ENCODE data around the gene TAS2R1. TPM values are rescaled to one million over a fixed set of nuclear protein-coding genes. Genes with fewer than 3 reads are reported as not detected.

The TAS2R1 gene
- total RNA-seq, 1 experiment from 2014 or later: not detected

DNA sequence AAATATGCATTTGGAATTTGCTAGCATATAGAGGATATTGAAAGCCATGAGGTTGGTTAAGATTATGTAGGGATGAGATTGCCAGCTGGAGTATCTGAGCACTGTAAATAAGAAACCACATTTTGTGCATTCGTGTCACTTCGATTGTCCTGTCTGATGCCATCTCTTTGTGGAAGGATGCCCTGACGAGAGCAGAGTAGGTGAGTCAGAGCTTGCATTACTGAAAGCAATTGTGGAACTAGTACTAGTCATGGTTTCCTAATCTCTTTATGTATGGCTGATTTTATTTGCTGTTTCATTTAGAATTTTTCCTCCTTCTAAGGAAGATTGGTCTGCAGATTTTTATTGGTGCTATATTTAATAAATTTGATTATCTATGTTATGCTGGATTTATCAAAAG lies 14.5 kb upstream of the TAS2R1 start:
- TF ChIP-seq, protein P1, sequence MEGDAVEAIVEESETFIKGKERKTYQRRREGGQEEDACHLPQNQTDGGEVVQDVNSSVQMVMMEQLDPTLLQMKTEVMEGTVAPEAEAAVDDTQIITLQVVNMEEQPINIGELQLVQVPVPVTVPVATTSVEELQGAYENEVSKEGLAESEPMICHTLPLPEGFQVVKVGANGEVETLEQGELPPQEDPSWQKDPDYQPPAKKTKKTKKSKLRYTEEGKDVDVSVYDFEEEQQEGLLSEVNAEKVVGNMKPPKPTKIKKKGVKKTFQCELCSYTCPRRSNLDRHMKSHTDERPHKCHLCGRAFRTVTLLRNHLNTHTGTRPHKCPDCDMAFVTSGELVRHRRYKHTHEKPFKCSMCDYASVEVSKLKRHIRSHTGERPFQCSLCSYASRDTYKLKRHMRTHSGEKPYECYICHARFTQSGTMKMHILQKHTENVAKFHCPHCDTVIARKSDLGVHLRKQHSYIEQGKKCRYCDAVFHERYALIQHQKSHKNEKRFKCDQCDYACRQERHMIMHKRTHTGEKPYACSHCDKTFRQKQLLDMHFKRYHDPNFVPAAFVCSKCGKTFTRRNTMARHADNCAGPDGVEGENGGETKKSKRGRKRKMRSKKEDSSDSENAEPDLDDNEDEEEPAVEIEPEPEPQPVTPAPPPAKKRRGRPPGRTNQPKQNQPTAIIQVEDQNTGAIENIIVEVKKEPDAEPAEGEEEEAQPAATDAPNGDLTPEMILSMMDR (IDR thresholded peaks at IDR 0.05; ENCODE audit: unreplicated experiment): no peak
- Mint-ChIP-seq H3K36me3 (ENCODE audit: insufficient read depth, unreplicated experiment) (no peaks in the 10 kb centered on the region), H3K4me3 (ENCODE audit: low read depth, unreplicated experiment) (no peak overlapping the region), H3K27me3 (ENCODE audit: unreplicated experiment) (no peaks in the 10 kb centered on the region), H3K4me1 (ENCODE audit: low read depth, unreplicated experiment) (no peaks in the 10 kb centered on the region), H3K27ac (ENCODE audit: unreplicated experiment) (no peak overlapping the region), H3K9me3 (ENCODE audit: low read depth, unreplicated experiment) (peaks cover 1% of the 10 kb centered on the region)
- no TSS peak for BruUV-seq (replicated peaks)
- intact Hi-C loops (cut with micrococcal nuclease; ENCODE audit: unreplicated experiment): no loop called here
- no peak for DNase-seq
- CTCF ChIA-PET: no interaction called here

DNA sequence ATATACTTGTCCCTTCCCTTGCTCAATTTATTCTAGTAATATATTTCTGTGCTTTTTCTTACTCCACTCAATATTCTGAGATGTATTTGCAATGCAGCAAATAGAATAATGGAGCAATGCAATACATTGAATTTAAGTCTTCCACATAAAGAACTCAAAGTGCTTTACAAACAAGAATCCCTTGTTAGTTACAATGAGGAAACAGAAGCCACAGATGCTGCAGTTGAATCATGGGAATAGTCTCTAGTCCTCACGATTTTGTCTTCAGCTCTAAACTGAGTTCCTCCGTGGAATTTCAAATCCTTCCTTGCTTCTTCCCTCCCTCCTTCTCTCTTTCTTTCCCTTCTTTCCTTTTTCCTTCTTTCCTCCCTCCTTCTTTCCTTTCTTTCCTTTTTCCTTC lies 12.5 kb upstream of the TAS2R1 start:
- BruUV-seq (replicated peaks): no TSS peak
- Mint-ChIP-seq H3K4me1 (ENCODE audit: low read depth, unreplicated experiment) (no peaks in the 10 kb centered on the region), H3K4me3 (ENCODE audit: low read depth, unreplicated experiment) (no peak overlapping the region), H3K27ac (ENCODE audit: unreplicated experiment) (no peak overlapping the region), H3K27me3 (ENCODE audit: unreplicated experiment) (no peaks in the 10 kb centered on the region), H3K36me3 (ENCODE audit: insufficient read depth, unreplicated experiment) (no peaks in the 10 kb centered on the region), H3K9me3 (ENCODE audit: low read depth, unreplicated experiment) (peaks cover 4% of the 10 kb centered on the region)
- CTCF ChIA-PET: no interaction called here
- no peak for DNase-seq
- intact Hi-C loops (cut with micrococcal nuclease; ENCODE audit: unreplicated experiment): no loop called here
- TF ChIP-seq, protein P1 (IDR thresholded peaks at IDR 0.05; ENCODE audit: unreplicated experiment): no peak

DNA sequence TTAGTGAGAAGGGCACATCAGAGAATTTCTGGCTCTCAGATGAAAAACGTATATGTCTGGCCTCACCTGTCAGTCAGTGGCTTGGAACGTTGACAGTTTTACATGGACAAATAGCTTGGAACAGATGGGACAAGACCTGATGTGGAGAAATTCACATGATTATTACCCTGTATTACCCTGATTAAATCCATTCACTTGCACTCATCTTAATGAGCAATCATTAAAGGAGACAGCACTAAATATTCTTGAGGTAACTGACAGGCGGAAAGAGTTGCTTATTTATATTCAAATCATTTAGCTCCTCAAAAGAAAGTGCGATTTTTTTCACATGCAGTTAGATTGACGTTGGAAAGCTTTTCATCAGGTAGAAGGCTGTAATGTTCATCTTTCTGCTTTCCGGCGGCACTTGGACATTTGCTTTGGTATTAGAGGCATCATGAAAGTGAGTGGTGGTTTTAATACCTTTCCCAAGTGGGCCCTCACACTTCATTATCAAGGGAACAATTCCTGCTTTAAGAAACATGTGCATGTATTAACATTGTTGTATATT lies 11.7 kb upstream of the TAS2R1 start:
- no peak overlapping the region for H3K4me3 Mint-ChIP-seq (ENCODE audit: low read depth, unreplicated experiment)
- intact Hi-C loops (cut with micrococcal nuclease; ENCODE audit: unreplicated experiment): no loop called here
- peaks cover 7% of the 10 kb centered on the region for H3K9me3 Mint-ChIP-seq (ENCODE audit: low read depth, unreplicated experiment)
- H3K27ac Mint-ChIP-seq (ENCODE audit: unreplicated experiment): no peak overlapping the region
- TF ChIP-seq, protein P1 (IDR thresholded peaks at IDR 0.05; ENCODE audit: unreplicated experiment): no peak
- DNase-seq: no peak
- CTCF ChIA-PET: no interaction called here
- no peaks in the 10 kb centered on the region for H3K36me3 Mint-ChIP-seq (ENCODE audit: insufficient read depth, unreplicated experiment)
- H3K27me3 Mint-ChIP-seq (ENCODE audit: unreplicated experiment): no peaks in the 10 kb centered on the region
- H3K4me1 Mint-ChIP-seq (ENCODE audit: low read depth, unreplicated experiment): no peaks in the 10 kb centered on the region
- no TSS peak for BruUV-seq (replicated peaks)

DNA sequence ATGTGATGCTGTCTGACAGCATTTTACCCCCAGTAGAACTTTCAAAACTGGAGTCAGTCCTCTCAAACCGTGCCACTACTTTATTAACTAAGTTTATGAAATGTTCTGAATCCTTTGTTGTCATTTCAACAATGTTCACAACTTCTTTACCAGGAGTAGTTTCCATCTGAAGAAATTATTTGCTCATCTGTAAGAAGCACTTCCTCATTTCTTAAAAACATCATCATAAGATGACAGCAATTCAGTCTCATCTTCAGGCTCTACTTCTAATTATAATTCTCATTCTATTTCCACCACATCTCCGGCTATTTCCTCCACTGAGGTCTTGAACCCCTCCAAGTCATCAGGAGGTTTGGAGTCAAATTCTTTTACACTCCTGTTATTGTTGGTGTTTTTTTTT lies 2.3 kb upstream of the TAS2R1 start:
- H3K27me3 Mint-ChIP-seq (ENCODE audit: unreplicated experiment): no peaks in the 10 kb centered on the region
- no peak overlapping the region for H3K4me3 Mint-ChIP-seq (ENCODE audit: low read depth, unreplicated experiment)
- H3K27ac Mint-ChIP-seq (ENCODE audit: unreplicated experiment): no peak overlapping the region
- CTCF ChIA-PET: no interaction called here
- H3K36me3 Mint-ChIP-seq (ENCODE audit: insufficient read depth, unreplicated experiment): no peaks in the 10 kb centered on the region
- peaks cover 25% of the 10 kb centered on the region for H3K9me3 Mint-ChIP-seq (ENCODE audit: low read depth, unreplicated experiment)
- DNase-seq: no peak
- no peaks in the 10 kb centered on the region for H3K4me1 Mint-ChIP-seq (ENCODE audit: low read depth, unreplicated experiment)
- intact Hi-C loops (cut with micrococcal nuclease; ENCODE audit: unreplicated experiment): no loop called here
- no TSS peak for BruUV-seq (replicated peaks)
- TF ChIP-seq, protein P1 (IDR thresholded peaks at IDR 0.05; ENCODE audit: unreplicated experiment): no peak

Measured in Calu3 (cell line).